Activated CD4-positive, alpha-beta T cell treated with anti-CD3 and anti-CD28 coated beads, Interleukin-2, amount 10 ng/mL, durations not matched to agents 24 days and 14 days (primary cell): ENCODE measurements around the gene OTOF. TPM values are rescaled to one million over a fixed set of nuclear protein-coding genes. Genes with fewer than 3 reads are reported as not detected.
A peak's percentile ranks its signal among the peaks of the same experiment; 100 is the strongest.
"Not testable (repeated sequence)": the region's sequence is repeated elsewhere in the genome, so short reads cannot be mapped to it uniquely, and the experiment has no call there.

Source experiments
- DNase-seq: peaks from one replicate; pipeline ENCODE4 v3.0.0; 2022
- H3K27ac Mint-ChIP-seq: one replicate; pipeline ENCODE4 v1.8.0; 2022; ENCODE audit warnings: mild to moderate bottlenecking, mixed read lengths
- H3K27me3 Mint-ChIP-seq: one replicate; pipeline ENCODE4 v1.8.0; 2022; ENCODE audit warnings: mixed read lengths
- H3K36me3 Mint-ChIP-seq: one replicate; pipeline ENCODE4 v1.8.0; 2022; ENCODE audit warnings: low read depth, mild to moderate bottlenecking, mixed read lengths
- H3K4me1 Mint-ChIP-seq: one replicate; pipeline ENCODE4 v1.8.0; 2021; ENCODE audit warnings: mixed read lengths
- H3K4me3 Mint-ChIP-seq: one replicate; pipeline ENCODE4 v1.8.0; 2022; ENCODE audit warnings: mild to moderate bottlenecking, moderate library complexity, mixed read lengths
- H3K9me3 Mint-ChIP-seq: one replicate; pipeline ENCODE4 v1.8.0; 2021; ENCODE audit warnings: mixed read lengths
- intact Hi-C: fragments of 100-400 bp; cut with micrococcal nuclease; formaldehyde crosslinking; loops from one replicate; pipeline ENCODE4 v1.15.1; 2023
- total RNA-seq: library from RNA; stranded (reverse); gene quantifications from 2 replicates; pipeline ENCODE4 v1.2.3, GENCODE V29; 2022

Gene OTOF
- total RNA-seq, 1 donor from 2014 or later = 7.2 TPM

DNA sequence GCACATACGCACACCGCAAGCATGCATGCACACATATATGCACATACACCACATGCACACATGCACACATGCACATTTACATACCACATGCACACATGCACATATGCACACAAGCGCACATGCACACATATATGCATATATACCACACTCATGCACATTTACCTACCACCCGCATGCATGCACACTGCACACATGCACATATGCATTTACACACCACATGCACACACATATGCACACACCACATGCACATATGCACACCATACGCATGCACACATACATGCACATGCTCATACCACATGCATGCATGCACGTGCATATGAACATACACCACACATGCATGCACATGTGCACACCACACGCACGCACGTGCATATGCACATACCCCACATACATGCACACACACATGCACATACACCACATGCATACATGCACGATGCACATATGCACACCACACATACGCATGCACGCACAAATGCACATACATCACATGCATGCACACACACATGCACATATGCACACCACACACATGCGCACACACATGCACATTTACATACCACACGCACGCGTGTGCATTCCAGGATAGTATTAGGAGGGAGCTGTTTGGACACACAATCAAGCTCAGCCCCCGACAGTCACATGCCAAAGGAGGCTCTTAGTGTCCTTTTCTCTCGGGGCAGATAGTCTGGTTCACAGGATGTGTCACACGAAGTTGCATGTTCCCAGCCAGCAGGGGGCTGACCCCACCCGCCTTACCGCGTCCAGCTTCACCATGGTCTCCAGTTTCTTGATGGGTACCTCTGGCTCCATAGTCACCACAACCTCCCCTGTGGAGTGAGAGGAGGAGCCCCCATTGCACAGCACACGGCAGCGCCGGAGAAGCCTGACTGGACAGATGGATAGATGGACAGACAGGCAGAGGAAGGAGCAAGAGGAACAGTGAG is 5.9 kb downstream of the OTOF start:
- no peak for DNase-seq
- H3K36me3 Mint-ChIP-seq = peaks cover 14% of the 10 kb centered on the region
- H3K4me1 Mint-ChIP-seq = no peaks in the 10 kb centered on the region
- no peak overlapping the region for H3K4me3 Mint-ChIP-seq
- no peaks in the 10 kb centered on the region for H3K27me3 Mint-ChIP-seq
- intact Hi-C loops = no loop called here
- H3K27ac Mint-ChIP-seq = no peak overlapping the region
- no peaks in the 10 kb centered on the region for H3K9me3 Mint-ChIP-seq

DNA sequence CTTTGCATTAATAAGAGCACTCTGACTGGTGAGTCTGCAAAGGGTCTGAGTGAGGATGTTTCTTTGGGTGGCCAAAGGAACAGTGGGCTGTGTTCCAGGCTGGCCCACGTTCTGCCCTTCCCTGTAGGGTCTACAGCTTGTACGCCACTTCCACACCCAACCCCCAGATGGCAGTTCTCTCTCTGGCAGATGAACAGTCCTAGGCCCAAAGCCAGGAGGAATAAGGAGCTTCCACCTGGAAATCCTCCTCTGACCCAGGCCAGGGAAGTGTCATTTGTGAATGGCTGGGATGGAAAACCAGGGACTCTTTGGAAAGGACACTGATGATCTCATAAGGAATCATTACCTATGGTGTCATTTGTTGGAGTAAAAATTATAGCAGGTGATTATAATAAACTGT is 6.6 kb downstream of the OTOF start:
- DNase-seq = no peak
- intact Hi-C loops = no loop called here
- no peak overlapping the region for H3K4me3 Mint-ChIP-seq
- no peak overlapping the region for H3K27ac Mint-ChIP-seq
- no peaks in the 10 kb centered on the region for H3K4me1 Mint-ChIP-seq
- H3K27me3 Mint-ChIP-seq = no peaks in the 10 kb centered on the region
- H3K36me3 Mint-ChIP-seq = peaks cover 14% of the 10 kb centered on the region
- no peaks in the 10 kb centered on the region for H3K9me3 Mint-ChIP-seq

DNA sequence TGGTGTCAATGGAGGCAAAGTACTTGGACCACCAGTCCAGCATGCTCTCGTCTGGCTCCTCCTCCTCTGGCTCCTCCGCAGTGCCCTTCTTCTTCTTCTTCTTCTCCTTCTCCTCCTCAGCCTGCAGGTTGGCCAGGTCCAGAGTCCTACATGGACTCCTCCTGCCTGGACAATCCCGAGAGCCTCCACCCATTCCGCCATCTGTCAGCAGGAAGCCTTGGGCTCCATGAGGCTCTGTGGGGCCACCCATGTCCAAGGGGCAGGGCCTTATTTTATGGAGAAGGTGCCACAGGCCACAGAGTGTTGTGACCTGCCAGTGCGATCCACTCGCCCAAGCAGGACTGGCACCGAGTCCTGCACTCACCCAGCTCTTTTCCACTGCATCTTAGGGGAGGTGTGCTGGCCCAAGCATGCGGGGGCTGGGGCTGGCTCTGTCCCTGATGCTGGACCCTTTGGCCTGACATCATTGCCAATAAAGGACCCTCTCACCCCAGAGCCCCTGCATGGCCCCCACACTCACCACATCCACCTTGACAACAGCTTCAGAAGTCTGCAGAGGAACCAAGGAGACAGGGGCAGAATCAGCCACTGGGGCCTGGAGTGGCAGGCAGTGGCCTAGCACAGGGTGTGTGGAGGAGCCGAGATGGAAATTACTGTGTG is 7.2 kb downstream of the OTOF start:
- peaks cover 16% of the 10 kb centered on the region for H3K36me3 Mint-ChIP-seq
- no peaks in the 10 kb centered on the region for H3K4me1 Mint-ChIP-seq
- intact Hi-C loops = no loop called here
- no peak overlapping the region for H3K27ac Mint-ChIP-seq
- no peak overlapping the region for H3K4me3 Mint-ChIP-seq
- DNase-seq = no peak
- no peaks in the 10 kb centered on the region for H3K9me3 Mint-ChIP-seq
- no peaks in the 10 kb centered on the region for H3K27me3 Mint-ChIP-seq

GRCh38 chr2:26469955-26470354 is 8.0 kb downstream of the OTOF start:
- H3K4me1 Mint-ChIP-seq = no peaks in the 10 kb centered on the region
- intact Hi-C loops = loop anchor here (5.0 kb wide), 1 partner anchor 123 kb away; the partner anchor contains the start of genes ADGRF3 and SELENOI
- no peaks in the 10 kb centered on the region for H3K27me3 Mint-ChIP-seq
- H3K4me3 Mint-ChIP-seq = no peak overlapping the region
- DNase-seq = no peak
- H3K36me3 Mint-ChIP-seq = peaks cover 16% of the 10 kb centered on the region
- H3K27ac Mint-ChIP-seq = no peak overlapping the region
- no peaks in the 10 kb centered on the region for H3K9me3 Mint-ChIP-seq

DNA sequence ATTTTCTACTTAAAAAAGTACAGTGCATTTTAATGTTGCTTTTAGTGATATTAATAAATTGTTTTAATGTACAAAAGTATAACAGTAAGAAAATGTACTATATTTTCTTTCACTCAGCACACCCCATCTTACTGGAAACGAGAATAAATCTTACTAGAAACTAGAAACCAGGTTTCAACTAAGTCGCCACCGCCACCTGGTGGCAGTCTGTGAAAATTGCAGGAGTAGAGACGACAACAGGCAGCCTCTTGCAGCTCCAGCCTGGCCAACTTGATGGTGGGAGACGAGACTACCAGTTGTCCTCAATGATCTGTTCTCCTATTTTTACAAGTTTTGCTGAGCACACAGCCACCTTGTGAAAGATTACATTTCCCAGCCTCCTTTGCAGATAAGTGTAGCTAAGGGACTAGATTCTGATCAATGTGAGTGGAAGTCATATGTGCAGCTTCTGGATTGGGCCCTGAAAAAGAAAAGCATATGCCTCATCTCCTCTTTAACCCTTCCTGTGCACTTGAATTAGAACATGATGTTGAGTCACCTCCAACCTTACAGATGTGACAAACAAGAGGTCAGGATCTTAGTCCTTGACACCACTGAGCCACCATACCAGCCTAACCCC is 8.7 kb downstream of the OTOF start:
- Mint-ChIP-seq H3K9me3 (no peaks in the 10 kb centered on the region), H3K4me1 (no peaks in the 10 kb centered on the region), H3K27ac (no peak overlapping the region), H3K4me3 (no peak overlapping the region), H3K27me3 (no peaks in the 10 kb centered on the region), H3K36me3 (peaks cover 18% of the 10 kb centered on the region)
- DNase-seq = peak; percentile 88
- intact Hi-C loops = loop anchor here (5.0 kb wide), 1 partner anchor 122 kb away; the partner anchor contains the start of genes ADGRF3 and SELENOI

DNA sequence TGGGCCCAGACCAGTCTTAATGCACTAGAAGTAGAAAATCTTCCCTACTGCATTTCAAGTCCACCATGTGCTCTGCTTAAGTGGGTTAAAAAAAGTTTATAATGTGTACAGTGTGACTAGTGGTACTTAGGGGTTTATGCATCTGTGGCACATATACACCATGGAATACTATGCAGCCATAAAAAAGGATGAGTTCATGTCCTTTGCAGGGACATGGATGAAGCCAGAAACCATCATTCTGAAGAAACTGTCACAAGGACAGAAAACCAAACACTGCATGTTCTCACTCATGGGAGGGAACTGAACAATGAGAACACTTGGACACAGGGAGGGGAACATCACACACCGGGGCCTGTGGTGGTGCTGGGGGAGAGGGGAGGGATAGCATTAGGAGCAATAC is 9.4 kb downstream of the OTOF start:
- H3K27me3 Mint-ChIP-seq, H3K9me3 Mint-ChIP-seq, H3K4me3 Mint-ChIP-seq, H3K4me1 Mint-ChIP-seq, DNase-seq, H3K27ac Mint-ChIP-seq: not testable (repeated sequence)
- H3K36me3 Mint-ChIP-seq = peaks cover 18% of the 10 kb centered on the region
- intact Hi-C loops = loop anchor here (5.0 kb wide), 1 partner anchor 121 kb away; the partner anchor contains the start of genes ADGRF3 and SELENOI

- Mint-ChIP-seq H3K9me3 (no peaks in the 10 kb centered on the region), H3K27ac (no peak overlapping the region)
- intact Hi-C loops = loop anchor here (5.0 kb wide), 1 partner anchor 119 kb away; the partner anchor contains the start of genes ADGRF3 and SELENOI
Measured at GRCh38 chr2:26466662-26467310, 11.1 kb downstream of the OTOF start.

DNA sequence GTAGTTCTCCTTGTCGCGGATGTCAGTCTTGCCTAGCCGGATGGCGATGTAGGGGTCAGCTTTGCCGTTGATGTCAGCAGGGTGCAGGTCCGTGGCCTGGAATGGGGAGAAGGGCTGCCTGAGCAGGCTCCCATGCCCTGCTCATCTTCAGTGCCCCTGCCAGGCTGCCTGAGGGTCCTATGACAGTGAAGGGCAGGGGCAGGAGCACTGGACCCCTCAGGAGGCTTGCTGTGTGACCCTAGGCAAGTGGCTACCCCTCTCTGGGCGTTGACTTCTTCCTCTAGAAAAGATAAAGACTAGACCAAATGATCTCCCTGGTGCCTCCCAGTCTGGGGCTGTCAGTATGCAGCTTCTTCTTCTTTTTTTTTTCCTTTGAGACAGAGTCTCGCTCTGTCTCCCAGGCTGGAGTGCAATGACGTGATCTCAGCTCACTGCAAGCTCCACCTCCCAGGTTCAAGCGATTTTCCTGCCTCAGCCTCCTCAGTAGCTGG is 11.9 kb downstream of the OTOF start:
- Mint-ChIP-seq H3K9me3 (no peaks in the 10 kb centered on the region), H3K4me1 (no peaks in the 10 kb centered on the region), H3K4me3 (no peak overlapping the region), H3K27ac (no peak overlapping the region), H3K36me3 (peaks cover 17% of the 10 kb centered on the region), H3K27me3 (no peaks in the 10 kb centered on the region)
- DNase-seq = no peak
- intact Hi-C loops = loop anchor here (5.0 kb wide), 1 partner anchor 119 kb away; the partner anchor contains the start of genes ADGRF3 and SELENOI

More at GRCh38 chr2:26466662-26467310, 11.1 kb downstream of the OTOF start:
- Mint-ChIP-seq H3K27me3 (no peaks in the 10 kb centered on the region), H3K4me3 (no peak overlapping the region), H3K36me3 (peaks cover 17% of the 10 kb centered on the region), H3K4me1 (no peaks in the 10 kb centered on the region)
- DNase-seq = no peak

DNA sequence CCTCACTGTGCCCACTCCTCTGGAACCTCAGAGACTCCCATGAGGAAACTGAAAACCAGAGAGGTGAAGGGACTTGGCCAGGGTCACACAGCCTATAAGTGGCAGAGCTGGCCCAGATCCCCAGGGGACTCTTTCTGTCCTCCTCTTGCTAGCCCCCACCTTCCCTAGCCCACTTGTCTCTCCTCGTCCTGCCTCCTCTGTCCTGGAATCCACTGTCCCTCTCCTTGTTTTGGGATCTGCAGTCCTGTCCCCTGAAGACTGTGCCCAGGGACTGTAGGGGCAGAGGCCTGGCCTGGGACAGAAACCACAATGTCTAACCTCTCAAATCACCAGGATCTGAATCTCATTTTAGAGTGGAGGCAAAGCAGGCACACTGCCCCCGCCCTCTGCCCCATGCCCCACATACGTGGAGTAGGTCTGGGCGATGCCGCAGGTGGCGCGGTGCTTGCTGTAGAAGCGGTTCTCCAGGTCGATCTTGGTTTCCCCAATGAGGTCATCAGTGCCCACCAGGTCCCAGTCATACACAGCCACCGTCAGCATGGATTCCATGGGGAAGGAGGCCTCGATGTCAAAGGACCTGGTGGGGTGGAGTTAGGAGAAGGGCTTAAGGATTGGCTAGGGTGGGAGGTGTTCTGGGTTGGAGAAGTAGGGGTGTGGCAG is 12.5 kb downstream of the OTOF start:
- DNase-seq = no peak
- intact Hi-C loops = loop anchor here (5.0 kb wide), 1 partner anchor 118 kb away; the partner anchor contains the start of genes ADGRF3 and SELENOI
- Mint-ChIP-seq H3K4me1 (no peaks in the 10 kb centered on the region), H3K27ac (no peak overlapping the region), H3K9me3 (no peaks in the 10 kb centered on the region), H3K4me3 (no peak overlapping the region), H3K27me3 (no peaks in the 10 kb centered on the region), H3K36me3 (peaks cover 17% of the 10 kb centered on the region)

GRCh38 chr2:26464390-26465265 is 13.3 kb downstream of the OTOF start:
- intact Hi-C loops = loop anchor here (5.0 kb wide), 1 partner anchor 117 kb away; the partner anchor contains the start of genes ADGRF3 and SELENOI
- DNase-seq = no peak
- Mint-ChIP-seq H3K36me3 (peaks cover 13% of the 10 kb centered on the region), H3K4me1 (no peaks in the 10 kb centered on the region), H3K27ac (no peak overlapping the region), H3K4me3 (no peak overlapping the region), H3K27me3 (no peaks in the 10 kb centered on the region), H3K9me3 (no peaks in the 10 kb centered on the region)

DNA sequence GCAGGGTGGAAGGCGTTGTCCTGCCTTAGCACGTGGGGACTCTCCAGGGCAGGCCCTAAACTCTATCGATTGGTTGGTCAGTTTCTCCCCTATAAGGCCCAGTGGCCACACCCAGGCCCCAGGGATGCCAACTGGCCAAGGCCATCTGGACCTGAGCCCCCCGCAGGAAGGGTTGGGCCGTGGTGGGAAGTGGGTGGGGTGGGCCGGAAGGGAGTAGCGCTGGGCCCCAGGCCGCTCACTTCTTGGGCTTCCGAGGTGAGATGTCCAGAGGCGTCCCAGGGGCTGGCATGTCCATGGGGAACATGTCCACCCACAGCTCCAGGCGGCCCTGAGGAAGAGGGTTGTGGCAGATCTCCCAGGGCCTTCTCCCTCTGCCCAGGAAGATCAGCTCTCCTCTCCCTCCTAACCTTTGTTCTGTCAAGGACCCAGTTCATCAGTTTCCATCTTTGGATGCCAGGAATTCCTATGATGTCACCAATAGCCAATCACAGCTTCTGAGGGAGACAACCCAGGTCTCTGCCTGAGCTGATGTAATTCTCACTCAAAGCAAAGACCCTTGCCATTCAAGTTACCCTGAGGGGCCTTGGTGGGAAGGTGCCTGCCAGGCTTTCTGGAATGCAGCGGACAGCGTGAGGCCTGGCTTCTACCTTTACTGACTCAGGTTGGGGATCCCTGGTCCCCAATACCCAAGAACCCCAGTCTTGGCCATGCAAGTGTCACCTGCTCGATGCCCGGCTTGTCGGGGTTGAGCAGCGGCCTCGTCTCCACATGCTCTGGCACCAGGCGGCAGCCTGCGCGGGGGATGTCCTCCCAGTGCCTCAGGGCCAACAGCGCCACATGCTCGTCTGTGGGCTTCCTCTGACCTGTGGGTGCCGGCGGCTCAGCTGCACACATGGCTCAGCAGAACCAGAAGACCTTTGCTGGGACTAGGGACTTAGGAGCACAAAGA is 14.4 kb downstream of the OTOF start:
- Mint-ChIP-seq H3K27me3 (no peaks in the 10 kb centered on the region), H3K27ac (no peak overlapping the region), H3K4me1 (no peaks in the 10 kb centered on the region), H3K4me3 (no peak overlapping the region), H3K9me3 (no peaks in the 10 kb centered on the region), H3K36me3 (peaks cover 5% of the 10 kb centered on the region)
- DNase-seq = no peak
- intact Hi-C loops = no loop called here
